SU-DHL-6 (cell line): ENCODE data around the gene TIPRL.
A peak's percentile ranks its signal among the peaks of the same experiment; 100 is the strongest.

Experiments
- H2AFZ ChIP-seq: fragments of 200-600 bp; sonication (generic); 2 replicates; pipeline ENCODE4 v1.6.1; 2014; ENCODE audit warnings: low read depth, mild to moderate bottlenecking, moderate library complexity, mixed read lengths, antibody characterized with exemption, low read length; ENCODE audit not compliant: severe bottlenecking
- H3F3A ChIP-seq: fragments of 200-600 bp; shearing (Covaris generic); 2 replicates; pipeline ENCODE4 v1.6.0; 2016; ENCODE audit warnings: antibody characterized with exemption, mild to moderate bottlenecking; ENCODE audit not compliant: insufficient read depth
- H3K27ac ChIP-seq: fragments of 200-600 bp; sonication (generic); 2 replicates; pipeline ENCODE4 v1.5.1; 2016; ENCODE audit warnings: low read depth, mild to moderate bottlenecking, low read length, moderate library complexity, mixed read lengths
- H3K27me3 ChIP-seq: fragments of 200-600 bp; sonication (generic), shearing (Covaris generic); 2 replicates; pipeline ENCODE4 v1.6.0; 2014; ENCODE audit warnings: mild to moderate bottlenecking, low read length
- H3K36me3 ChIP-seq: fragments of 200-600 bp; sonication (generic); 2 replicates; pipeline ENCODE4 v1.6.1; 2014; ENCODE audit warnings: mild to moderate bottlenecking, low read length, mixed read lengths
- H3K4me2 ChIP-seq: fragments of 300-600, 200-600 bp; shearing (Covaris generic), sonication (generic); 2 replicates; pipeline ENCODE4 v1.6.0; 2014; ENCODE audit warnings: low read length, low read depth, mild to moderate bottlenecking; ENCODE audit not compliant: poor library complexity, severe bottlenecking
- H3K4me3 ChIP-seq: fragments of 200-600 bp; sonication (generic); 2 replicates; pipeline ENCODE4 v1.5.1; 2014; ENCODE audit warnings: antibody characterized with exemption, low read length, mild to moderate bottlenecking, mixed read lengths; ENCODE audit not compliant: insufficient read depth, poor library complexity, severe bottlenecking
- H3K79me2 ChIP-seq: fragments of 200-600 bp; sonication (generic); 2 replicates; pipeline ENCODE4 v1.6.1; 2014; ENCODE audit warnings: mild to moderate bottlenecking, low read length, moderate library complexity; ENCODE audit not compliant: insufficient read depth
- H3K9ac ChIP-seq: fragments of 200-600 bp; sonication (generic); 2 replicates; pipeline ENCODE4 v1.7.0; 2014; ENCODE audit warnings: mild to moderate bottlenecking, low read length
- H3K9me2 ChIP-seq: fragments of 200-600 bp; sonication (generic); replicated peaks from 2 replicates; pipeline ENCODE4 v1.6.1; 2014; ENCODE audit warnings: low read length; ENCODE audit not compliant: insufficient read depth
- H3K9me3 ChIP-seq: fragments of 200-600 bp; sonication (generic); 2 replicates; pipeline ENCODE4 v1.6.1; 2014; ENCODE audit warnings: low read length, mixed read lengths; ENCODE audit not compliant: insufficient read depth
- H4K20me1 ChIP-seq: fragments of 200-600 bp; sonication (generic); 2 replicates; pipeline ENCODE4 v1.6.1; 2014; ENCODE audit warnings: low read depth, mild to moderate bottlenecking, antibody characterized with exemption, low read length, moderate library complexity, mixed read lengths
- CTCF ChIP-seq: fragments of 200-600 bp; sonication (generic); IDR thresholded peaks from one replicate; pipeline ENCODE4 v1.5.1; 2017; ENCODE audit warnings: antibody characterized with exemption, mild to moderate bottlenecking, low read length, moderate library complexity; ENCODE audit not compliant: insufficient read depth, poor library complexity, severe bottlenecking
- EZH2phosphoT487 ChIP-seq: fragments of 200-600 bp; sonication (generic), shearing (Covaris generic); conservative IDR thresholded peaks from 2 replicates; pipeline ENCODE4 v1.6.1; 2018; ENCODE audit warnings: mild to moderate bottlenecking, antibody characterized with exemption, low read length, moderate library complexity, mixed read lengths

The TIPRL gene

GRCh38 chr1:168178638-168179437, at the start of gene TIPRL:
Gene TIPRL, plus strand, starts transcription at chr1:168178962. Its CDS starts 116 bp downstream, at chr1:168179078.
- Histone ChIP-seq H3K4me2 (peak within 1 kb of the TSS; percentile 78), H3K36me3 (no peaks in the 10 kb centered on the region), H3F3A (no peaks in the 10 kb centered on the region), H3K79me2 (peaks cover 44% of the 10 kb centered on the region), H3K27me3 (no peaks in the 10 kb centered on the region), H3K9me2 (no peaks in the 10 kb centered on the region), H3K9ac (peak within 1 kb of the TSS; percentile 77), H4K20me1 (no peaks in the 10 kb centered on the region), H3K4me3 (peak within 1 kb of the TSS; percentile 93), H3K27ac (peak within 1 kb of the TSS; percentile 63), H3K9me3 (no peaks in the 10 kb centered on the region), H2AFZ (peak within 1 kb of the TSS; percentile 89)
- TF ChIP-seq EZH2phosphoT487 (no peak), CTCF (no peak)

- Histone ChIP-seq H3K27ac (no peak overlapping the region), H3K27me3 (no peaks in the 10 kb centered on the region), H3K4me3 (no peak overlapping the region), H3K79me2 (no peaks in the 10 kb centered on the region), H2AFZ (no peak overlapping the region), H4K20me1 (no peaks in the 10 kb centered on the region), H3K9ac (no peak overlapping the region), H3K9me3 (no peaks in the 10 kb centered on the region), H3K4me2 (no peak overlapping the region), H3K36me3 (no peaks in the 10 kb centered on the region), H3K9me2 (no peaks in the 10 kb centered on the region), H3F3A (no peaks in the 10 kb centered on the region)
- TF ChIP-seq EZH2phosphoT487 (no peak), CTCF (no peak)
Measured at GRCh38 chr1:168129933-168130332, 48.8 kb upstream of the TIPRL start.

- Histone ChIP-seq H3K9me2 (no peaks in the 10 kb centered on the region), H3K9ac (no peak overlapping the region), H3K79me2 (no peaks in the 10 kb centered on the region), H3F3A (peaks cover 6% of the 10 kb centered on the region; the same call in 1 of the 2 replicates), H2AFZ (no peak overlapping the region), H3K27me3 (no peaks in the 10 kb centered on the region; the same call in 1 of the 2 replicates), H3K4me3 (no peak overlapping the region), H4K20me1 (no peaks in the 10 kb centered on the region), H3K4me2 (no peak overlapping the region), H3K9me3 (no peaks in the 10 kb centered on the region), H3K27ac (no peak overlapping the region), H3K36me3 (no peaks in the 10 kb centered on the region)
- no peak for TF ChIP-seq EZH2phosphoT487
- TF ChIP-seq CTCF = no peak
Measured at GRCh38 chr1:168134132-168134531, 44.6 kb upstream of the TIPRL start.
